Measurements from ENCODE around the gene EIF4G3.
"Not testable (repeated sequence)": the region's sequence is repeated elsewhere in the genome, so short reads cannot be mapped to it uniquely, and the experiment has no call there.

The EIF4G3 gene

GRCh38 chr1:21174230-21174629, 2.5 kb downstream of the EIF4G3 start:
- H3K9ac ChIP-seq (ENCODE audit: low read length) = peak overlapping the region; percentile 91
- DNase-seq = no peak
- WGBS = no CpG with 5 or more reads among the region's 2 CpGs
- no peaks in the 10 kb centered on the region for H3K9me3 ChIP-seq (ENCODE audit: control insufficient read depth, low read length)
- H3K36me3 ChIP-seq (ENCODE audit: control insufficient read depth in 1 of 2, insufficient read depth in 2 of 2, low read depth in 1 of 2, low read length in 2 of 2) = peaks cover 10 to 11% of the 10 kb centered on the region in 2 experiments
- H3K4me3 ChIP-seq (ENCODE audit: insufficient read depth in 1 of 2, low read depth in 1 of 2, low read length in 2 of 2) = peak overlapping the region in 1 of 2 experiments; percentile 96
- H4K8ac ChIP-seq (ENCODE audit: low read length) = no peak overlapping the region
- H3K23ac ChIP-seq (ENCODE audit: low read length in 2 of 2) = no peak overlapping the region
- no peak overlapping the region for H2BK12ac ChIP-seq (ENCODE audit: low read length in 2 of 2)
- no peak overlapping the region for H2BK120ac ChIP-seq (ENCODE audit: low read depth, low read length)
- H2BK5ac ChIP-seq (ENCODE audit: low read depth, low read length, poor library complexity, severe bottlenecking) = no peak overlapping the region
- H3K27me3 ChIP-seq (ENCODE audit: control insufficient read depth in 1 of 2, insufficient read depth in 1 of 2, low read length in 2 of 2) = no peaks in the 10 kb centered on the region
- peaks cover 2% of the 10 kb centered on the region for H3K79me1 ChIP-seq (replicated peaks; ENCODE audit: low read length, poor library complexity, severe bottlenecking)
- no peak overlapping the region for H2AK5ac ChIP-seq (ENCODE audit: low read length, severe bottlenecking)
- H2AFZ ChIP-seq (ENCODE audit: low read depth, low read length) = no peak overlapping the region
- peaks cover 10% of the 10 kb centered on the region for H3K4me1 ChIP-seq (ENCODE audit: control insufficient read depth, insufficient read depth, low read depth, low read length)
- H2BK15ac ChIP-seq (ENCODE audit: low read depth, poor library complexity, severe bottlenecking) = no peak overlapping the region
- H3K27ac ChIP-seq (ENCODE audit: low read length, poor library complexity, severe bottlenecking) = no peak overlapping the region
- peak overlapping the region; percentile 72 for H3K4me2 ChIP-seq (ENCODE audit: low read length, poor library complexity, severe bottlenecking)
- H4K91ac ChIP-seq (ENCODE audit: low read length) = no peak overlapping the region
- no peak overlapping the region for H3K14ac ChIP-seq (ENCODE audit: low read length in 2 of 2)
- no peak overlapping the region for H3K18ac ChIP-seq (ENCODE audit: low read depth in 1 of 2, low read length in 2 of 2)
- H3K4ac ChIP-seq (ENCODE audit: low read depth in 1 of 2, low read length in 2 of 2) = no peak overlapping the region

DNA sequence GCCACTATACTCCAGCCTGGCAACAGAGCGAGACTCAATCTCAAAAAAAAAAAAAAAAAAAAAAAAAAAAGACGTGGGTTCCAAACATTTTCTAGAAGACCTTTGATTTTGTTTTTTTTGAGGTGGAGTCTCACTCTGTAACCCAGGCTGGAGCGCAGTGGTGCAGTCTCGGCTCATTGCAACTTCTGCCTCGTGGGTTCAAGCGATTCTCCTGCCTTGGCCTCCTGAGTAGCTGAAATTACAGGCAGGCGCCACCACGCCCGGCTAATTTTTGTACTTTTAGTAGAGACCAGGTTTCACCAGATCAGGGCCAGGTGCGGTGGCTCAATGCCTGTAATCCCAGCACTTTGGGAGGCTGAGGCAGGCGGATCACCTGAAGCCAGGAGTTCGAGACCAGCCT, 3.6 kb downstream of the EIF4G3 start:
- not testable (repeated sequence) for H3K18ac ChIP-seq (ENCODE audit: low read depth in 1 of 2, low read length in 2 of 2); H3K27ac ChIP-seq (ENCODE audit: low read length, poor library complexity, severe bottlenecking); H2BK5ac ChIP-seq (ENCODE audit: low read depth, low read length, poor library complexity, severe bottlenecking); H2AFZ ChIP-seq (ENCODE audit: low read depth, low read length); H3K9ac ChIP-seq (ENCODE audit: low read length); H3K9me3 ChIP-seq (ENCODE audit: control insufficient read depth, low read length); H3K27me3 ChIP-seq (ENCODE audit: control insufficient read depth in 1 of 2, insufficient read depth in 1 of 2, low read length in 2 of 2); H3K23ac ChIP-seq (ENCODE audit: low read length in 2 of 2); H3K4me2 ChIP-seq (ENCODE audit: low read length, poor library complexity, severe bottlenecking); H2BK15ac ChIP-seq (ENCODE audit: low read depth, poor library complexity, severe bottlenecking); H3K4me3 ChIP-seq (ENCODE audit: insufficient read depth in 1 of 2, low read depth in 1 of 2, low read length in 2 of 2); H3K4ac ChIP-seq (ENCODE audit: low read depth in 1 of 2, low read length in 2 of 2); H3K79me1 ChIP-seq (replicated peaks; ENCODE audit: low read length, poor library complexity, severe bottlenecking); H4K91ac ChIP-seq (ENCODE audit: low read length); DNase-seq; H2BK12ac ChIP-seq (ENCODE audit: low read length in 2 of 2); H2BK120ac ChIP-seq (ENCODE audit: low read depth, low read length); H3K14ac ChIP-seq (ENCODE audit: low read length in 2 of 2); H2AK5ac ChIP-seq (ENCODE audit: low read length, severe bottlenecking)
- H4K8ac ChIP-seq (ENCODE audit: low read length) = peak overlapping the region; percentile 37
- H3K36me3 ChIP-seq (ENCODE audit: control insufficient read depth in 1 of 2, insufficient read depth in 2 of 2, low read depth in 1 of 2, low read length in 2 of 2) = peaks cover 19% of the 10 kb centered on the region in 2 experiments
- 98% methylated on average over 11 of the region's 12 CpGs for WGBS
- peaks cover 10% of the 10 kb centered on the region for H3K4me1 ChIP-seq (ENCODE audit: control insufficient read depth, insufficient read depth, low read depth, low read length)

DNA sequence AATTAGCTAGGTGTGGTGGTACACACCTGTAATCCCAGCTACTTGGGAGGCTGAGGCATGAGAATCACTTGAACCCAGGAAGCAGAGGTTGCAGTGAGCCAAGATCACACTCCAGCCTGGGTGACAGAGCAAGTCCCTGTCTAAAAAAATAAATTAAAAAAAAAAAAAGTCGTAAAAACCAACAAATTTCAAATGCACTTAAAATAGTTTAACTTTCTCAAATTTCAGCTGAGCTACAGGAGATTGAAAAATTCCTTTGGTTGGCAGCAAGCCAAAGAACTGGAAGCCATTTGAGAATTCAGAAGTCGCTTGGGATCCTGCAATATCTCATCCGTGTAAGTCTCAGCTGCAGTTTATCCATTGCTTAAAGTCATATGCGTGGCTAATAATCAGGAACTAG, 5.9 kb downstream of the EIF4G3 start:
- not testable (repeated sequence) for H3K23ac ChIP-seq (ENCODE audit: low read length in 2 of 2); H4K8ac ChIP-seq (ENCODE audit: low read length); H3K27me3 ChIP-seq (ENCODE audit: control insufficient read depth in 1 of 2, insufficient read depth in 1 of 2, low read length in 2 of 2); H2AFZ ChIP-seq (ENCODE audit: low read depth, low read length); H2AK5ac ChIP-seq (ENCODE audit: low read length, severe bottlenecking); H2BK5ac ChIP-seq (ENCODE audit: low read depth, low read length, poor library complexity, severe bottlenecking); H3K79me1 ChIP-seq (replicated peaks; ENCODE audit: low read length, poor library complexity, severe bottlenecking); H3K9me3 ChIP-seq (ENCODE audit: control insufficient read depth, low read length); H3K14ac ChIP-seq (ENCODE audit: low read length in 2 of 2); H3K27ac ChIP-seq (ENCODE audit: low read length, poor library complexity, severe bottlenecking); H3K4me3 ChIP-seq (ENCODE audit: insufficient read depth in 1 of 2, low read depth in 1 of 2, low read length in 2 of 2); H4K91ac ChIP-seq (ENCODE audit: low read length); H3K4me1 ChIP-seq (ENCODE audit: control insufficient read depth, insufficient read depth, low read depth, low read length); H3K18ac ChIP-seq (ENCODE audit: low read depth in 1 of 2, low read length in 2 of 2); H2BK15ac ChIP-seq (ENCODE audit: low read depth, poor library complexity, severe bottlenecking); H2BK120ac ChIP-seq (ENCODE audit: low read depth, low read length); H3K4me2 ChIP-seq (ENCODE audit: low read length, poor library complexity, severe bottlenecking); H3K4ac ChIP-seq (ENCODE audit: low read depth in 1 of 2, low read length in 2 of 2); H2BK12ac ChIP-seq (ENCODE audit: low read length in 2 of 2)
- peak overlapping the region; percentile 7 for H3K9ac ChIP-seq (ENCODE audit: low read length)
- peaks cover 35 to 36% of the 10 kb centered on the region in 2 experiments for H3K36me3 ChIP-seq (ENCODE audit: control insufficient read depth in 1 of 2, insufficient read depth in 2 of 2, low read depth in 1 of 2, low read length in 2 of 2)
- WGBS = 91% methylated on average over 1 of the region's 4 CpGs
- DNase-seq = peak; percentile 39

DNA sequence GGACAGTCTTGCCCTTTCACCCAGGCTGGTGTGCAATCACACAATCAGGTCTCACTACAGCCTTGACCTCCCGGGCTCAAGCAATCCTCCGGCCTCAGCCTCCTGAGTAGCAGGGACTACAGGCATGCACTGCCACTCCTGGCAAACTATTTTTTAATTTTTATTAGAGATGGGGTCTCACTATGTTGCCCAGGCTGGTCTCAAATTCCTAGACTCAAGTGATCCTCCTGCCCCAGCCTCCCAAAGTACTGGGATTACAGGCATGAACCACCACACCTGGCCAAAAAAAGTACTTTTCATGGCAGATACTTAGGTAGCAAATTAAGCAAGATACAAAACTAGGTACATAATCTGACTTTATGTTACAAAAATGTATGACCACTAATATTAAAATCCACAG, 8.3 kb downstream of the EIF4G3 start:
- Histone ChIP-seq H3K4me3 (ENCODE audit: insufficient read depth in 1 of 2, low read depth in 1 of 2, low read length in 2 of 2) (no peak overlapping the region), H3K9ac (ENCODE audit: low read length) (no peak overlapping the region), H3K18ac (ENCODE audit: low read depth in 1 of 2, low read length in 2 of 2) (no peak overlapping the region), H2BK12ac (ENCODE audit: low read length in 2 of 2) (no peak overlapping the region), H3K27me3 (ENCODE audit: control insufficient read depth in 1 of 2, insufficient read depth in 1 of 2, low read length in 2 of 2) (no peaks in the 10 kb centered on the region), H3K9me3 (ENCODE audit: control insufficient read depth, low read length) (peaks cover 3% of the 10 kb centered on the region), H3K23ac (ENCODE audit: low read length in 2 of 2) (no peak overlapping the region), H3K4ac (ENCODE audit: low read depth in 1 of 2, low read length in 2 of 2) (no peak overlapping the region), H3K36me3 (ENCODE audit: control insufficient read depth in 1 of 2, insufficient read depth in 2 of 2, low read depth in 1 of 2, low read length in 2 of 2) (peaks cover 39% of the 10 kb centered on the region in 2 experiments), H3K14ac (ENCODE audit: low read length in 2 of 2) (no peak overlapping the region), H4K8ac (ENCODE audit: low read length) (no peak overlapping the region), H3K4me2 (ENCODE audit: low read length, poor library complexity, severe bottlenecking) (no peak overlapping the region), H2BK5ac (ENCODE audit: low read depth, low read length, poor library complexity, severe bottlenecking) (no peak overlapping the region), H4K91ac (ENCODE audit: low read length) (no peak overlapping the region), H2AK5ac (ENCODE audit: low read length, severe bottlenecking) (no peak overlapping the region), H2BK15ac (ENCODE audit: low read depth, poor library complexity, severe bottlenecking) (no peak overlapping the region), H3K27ac (ENCODE audit: low read length, poor library complexity, severe bottlenecking) (no peak overlapping the region), H2BK120ac (ENCODE audit: low read depth, low read length) (no peak overlapping the region), H3K4me1 (ENCODE audit: control insufficient read depth, insufficient read depth, low read depth, low read length) (peaks cover 4% of the 10 kb centered on the region), H2AFZ (ENCODE audit: low read depth, low read length) (no peak overlapping the region), H3K79me1 (replicated peaks; ENCODE audit: low read length, poor library complexity, severe bottlenecking) (peaks cover 6% of the 10 kb centered on the region)
- DNase-seq = no peak
- WGBS = 86% methylated on average over 2 of the region's 2 CpGs

Data from mesenchymal stem cell (in vitro differentiated cells and primary cell).